B cell (primary cell): ENCODE data around the gene PRKCA. TPM values are rescaled to one million over a fixed set of nuclear protein-coding genes. Genes with fewer than 3 reads are reported as not detected.

Source experiments
- ATAC-seq: fragments of 200-7000 bp; cut with Tn5 transposase; one replicate; pipeline ENCODE4 v1.10.0; 2021; ENCODE audit warnings: low read depth, mild to moderate bottlenecking, moderate number of reproducible peaks, moderate library complexity
- CTCF ChIA-PET: fragments of 350-600 bp; sonication (Branson Sonifier 250); formaldehyde crosslinking; loops from one replicate; lab custom pipeline; 2021; ENCODE audit warnings: antibody characterized with exemption, inconsistent platforms; lab: Charles Lee
- POLR2A ChIA-PET: fragments of 350-600 bp; sonication (Branson Sonifier 250); formaldehyde crosslinking; loops from one replicate; lab custom pipeline; 2021; ENCODE audit warnings: antibody characterized with exemption; lab: Charles Lee
- DNase-seq: peaks from one replicate; pipeline ENCODE4 v3.0.0; 2013
- H2AFZ ChIP-seq: 2 replicates; pipeline ENCODE4 v1.6.1; 2012; ENCODE audit warnings: mild to moderate bottlenecking, low read depth, low read length; ENCODE audit not compliant: insufficient read depth, poor library complexity, severe bottlenecking
- H3K27ac ChIP-seq, 2 donors: 1 replicate in 1 of 2; 2 replicates in 1 of 2; pipeline ENCODE4 v1.5.1; 2012 to 2013; ENCODE audit warnings: low read length in 2 of 2, mild to moderate bottlenecking in 2 of 2, moderate library complexity in 1 of 2
- H3K27me3 ChIP-seq, 4 experiments: fragments of 200-600 bp in 1 of 4; sonication (generic) in 1 of 4; replicated peaks in 1 of 4; 1 replicate in 2 of 4; 2 replicates in 2 of 4; pipeline versions ENCODE4 v1.6.1 to v1.7.0; 2013 to 2016; ENCODE audit warnings: low read length in 3 of 4, mild to moderate bottlenecking in 2 of 4, mixed read lengths in 1 of 4, moderate library complexity in 1 of 4; ENCODE audit not compliant: insufficient read depth in 4 of 4, control insufficient read depth in 3 of 4; ENCODE audit errors: control extremely low read depth in 1 of 4
- H3K36me3 ChIP-seq, 2 experiments: replicated peaks in 1 of 2; 1 replicate in 1 of 2; 2 replicates in 1 of 2; pipeline versions ENCODE4 v1.6.1 to v1.7.1; 2013; ENCODE audit warnings: low read length in 1 of 2; ENCODE audit not compliant: insufficient read depth in 2 of 2, control insufficient read depth in 1 of 2; ENCODE audit errors: control extremely low read depth in 1 of 2, extremely low read depth in 1 of 2
- H3K4me1 ChIP-seq, 2 donors: fragments of 200-600 bp in 1 of 2; sonication (generic) in 1 of 2; 1 replicate in 1 of 2; 2 replicates in 1 of 2; pipeline versions ENCODE4 v1.5.1 to v1.6.1; 2013 to 2017; ENCODE audit warnings: low read length in 2 of 2; ENCODE audit not compliant: control insufficient read depth in 2 of 2, insufficient read depth in 2 of 2
- H3K4me2 ChIP-seq: replicated peaks from 2 replicates; pipeline ENCODE3; 2012; ENCODE audit warnings: mild to moderate bottlenecking, low read depth, low read length; ENCODE audit not compliant: poor library complexity, severe bottlenecking
- H3K4me3 ChIP-seq, 5 experiments: fragments of 200-600 bp in 1 of 5; sonication (generic) in 1 of 5; 1 replicate in 3 of 5; 2 replicates in 2 of 5; pipeline versions ENCODE4 v1.5.1 to v1.7.0; 2011 to 2016; ENCODE audit warnings: low read length in 4 of 5, mild to moderate bottlenecking in 4 of 5, low read depth in 2 of 5, control low read depth in 1 of 5, moderate library complexity in 1 of 5; ENCODE audit not compliant: insufficient read depth in 1 of 5; ENCODE audit errors: control extremely low read depth in 1 of 5, extremely low read depth in 1 of 5
- H3K79me2 ChIP-seq: fragments of 200-600 bp; sonication (generic); one replicate; pipeline ENCODE4 v1.6.0; 2016; ENCODE audit warnings: low read length; ENCODE audit not compliant: control insufficient read depth, insufficient read depth
- H3K9ac ChIP-seq: fragments of 200-600 bp; sonication (generic); 2 replicates; pipeline ENCODE4 v1.6.1; 2017; ENCODE audit warnings: mild to moderate bottlenecking, low read length, moderate library complexity
- H3K9me3 ChIP-seq, 3 donors: one replicate each; pipeline versions ENCODE4 v1.6.1 to v1.7.1; 2013; ENCODE audit warnings: low read length in 2 of 3; ENCODE audit not compliant: control insufficient read depth in 2 of 3, insufficient read depth in 1 of 3; ENCODE audit errors: control extremely low read depth in 1 of 3
- H4K20me1 ChIP-seq: 2 replicates; pipeline ENCODE4 v1.6.0; 2012; ENCODE audit warnings: mild to moderate bottlenecking, low read length; ENCODE audit not compliant: insufficient read depth, control insufficient read depth, poor library complexity, severe bottlenecking
- H3K27ac Mint-ChIP-seq: one replicate; pipeline ENCODE4 v1.8.0; 2021; ENCODE audit warnings: mixed read lengths
- H3K27me3 Mint-ChIP-seq: one replicate; pipeline ENCODE4 v1.8.0; 2021; ENCODE audit warnings: mixed read lengths
- H3K4me1 Mint-ChIP-seq: one replicate; pipeline ENCODE4 v1.8.0; 2021; ENCODE audit warnings: mixed read lengths
- H3K4me3 Mint-ChIP-seq: one replicate; pipeline ENCODE4 v1.8.0; 2021; ENCODE audit warnings: mixed read lengths
- H3K9me3 Mint-ChIP-seq: one replicate; pipeline ENCODE4 v1.8.0; 2022; ENCODE audit warnings: mixed read lengths; ENCODE audit not compliant: insufficient read depth
- CTCF ChIP-seq: fragments of 200-600 bp; IDR thresholded peaks from one replicate; pipeline ENCODE4 v1.8.0; 2022; ENCODE audit warnings: antibody characterized with exemption, mild to moderate bottlenecking
- EZH2 ChIP-seq: IDR thresholded peaks from 2 replicates; pipeline ENCODE4 v1.6.1; 2012; ENCODE audit warnings: borderline replicate concordance, low read depth, mild to moderate bottlenecking, moderate library complexity, low read length; ENCODE audit not compliant: insufficient read depth, poor library complexity, severe bottlenecking
- WGBS: methylation state at CpG from one replicate; pipeline ENCODE4 v1.1.5; 2013; ENCODE audit warnings: missing lambda C conversion rate; ENCODE audit not compliant: insufficient coverage; 5-methylcytosine and 5-hydroxymethylcytosine counted together
- intact Hi-C: fragments of 100-400 bp; cut with micrococcal nuclease; formaldehyde crosslinking; loops from one replicate; pipeline ENCODE4 v1.10.0; 2022
- polyA plus RNA-seq: library from polyadenylated mRNA; depleted of rRNA; stranded (reverse); fragments of >200 nt; gene quantifications from 2 replicates; pipeline ENCODE4 v1.2.3, GENCODE V29; 2012
- total RNA-seq, 2 donors: library from RNA; stranded (reverse); fragments of 120-200 nt in 1 of 2; gene quantifications; 1 replicate in 1 of 2; 2 replicates in 1 of 2; pipeline versions ENCODE4 v1.2.3 to v1.2.4, GENCODE V29; 2013 to 2022

The PRKCA gene
- total and polyA plus RNA-seq, 2 donors (not counting 1 experiment from before 2014, with no cell fraction given): 0.33 to 7.7 TPM

GRCh38 chr17:66276328-66276937 lies 26.0 kb upstream of the PRKCA start:
- no peaks in the 10 kb centered on the region for H3K79me2 ChIP-seq
- H3K4me1 ChIP-seq: no peaks in the 10 kb centered on the region
- no peaks in the 10 kb centered on the region for H4K20me1 ChIP-seq
- Mint-ChIP-seq H3K27me3 (peaks cover 20% of the 10 kb centered on the region), H3K9me3 (no peaks in the 10 kb centered on the region), H3K4me1 (no peaks in the 10 kb centered on the region), H3K27ac (no peak overlapping the region), H3K4me3 (no peak overlapping the region)
- ATAC-seq (no peak), DNase-seq (no peak)
- H3K27me3 ChIP-seq: no peaks in the 10 kb centered on the region
- CTCF ChIA-PET: no interaction called here
- H3K9me3 ChIP-seq: peaks cover 0 to 2% (median 0%) of the 10 kb centered on the region in 3 donors
- intact Hi-C loops: no loop called here
- TF ChIP-seq EZH2: no peak
- no peak for TF ChIP-seq CTCF
- H3K4me3 ChIP-seq: no peak overlapping the region
- no peak overlapping the region for H3K4me2 ChIP-seq
- H3K9ac ChIP-seq: no peak overlapping the region
- no peak overlapping the region for H2AFZ ChIP-seq
- 100% methylated on average over 1 of the region's 3 CpGs for WGBS
- no peaks in the 10 kb centered on the region for H3K36me3 ChIP-seq
- H3K27ac ChIP-seq: no peak overlapping the region
- POLR2A ChIA-PET: no interaction called here

- intact Hi-C loops: no loop called here
- 96% methylated on average over 2 of the region's 2 CpGs for WGBS
- Mint-ChIP-seq H3K4me1 (no peaks in the 10 kb centered on the region), H3K27ac (no peak overlapping the region), H3K4me3 (no peak overlapping the region), H3K27me3 (peaks cover 17% of the 10 kb centered on the region), H3K9me3 (no peaks in the 10 kb centered on the region)
- TF ChIP-seq CTCF: no peak
- TF ChIP-seq EZH2: no peak
- Histone ChIP-seq H3K9ac (no peak overlapping the region), H3K36me3 (no peaks in the 10 kb centered on the region), H4K20me1 (no peaks in the 10 kb centered on the region), H3K27me3 (no peaks in the 10 kb centered on the region), H3K4me3 (no peak overlapping the region), H2AFZ (no peak overlapping the region), H3K4me2 (no peak overlapping the region), H3K27ac (no peak overlapping the region), H3K4me1 (no peaks in the 10 kb centered on the region), H3K9me3 (no peaks in the 10 kb centered on the region), H3K79me2 (no peaks in the 10 kb centered on the region)
- ChIA-PET POLR2A (no interaction called here), CTCF (no interaction called here)
- no peak for ATAC-seq
- no peak for DNase-seq
These were observed 25.2 kb upstream of the PRKCA start for GRCh38 chr17:66277191-66277590.
